ENCODE results near the gene GALNT9.

DNA sequence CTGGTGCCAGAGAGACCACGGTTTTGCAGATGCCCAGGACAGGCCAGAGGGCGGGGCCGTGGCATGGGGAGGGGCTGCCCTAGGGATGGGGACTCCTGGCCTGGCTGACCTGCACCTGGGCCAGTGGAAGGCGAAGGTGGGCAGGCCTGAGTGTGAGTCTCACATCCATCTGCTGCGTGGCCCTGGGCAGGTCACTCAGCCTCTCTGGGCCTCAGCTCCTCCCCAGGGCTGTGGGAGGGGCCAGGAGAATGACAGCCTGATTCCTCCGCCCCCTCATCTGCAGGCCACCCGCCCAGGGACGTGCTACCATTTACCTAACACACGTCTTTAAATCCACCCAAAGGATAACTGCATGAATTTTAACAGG is 90.9 kb downstream of the GALNT9 start:
- TF ChIP-seq SUZ12 (IDR thresholded peaks at IDR 0.05), result no peak
- TF ChIP-seq SP1 (IDR thresholded peaks at IDR 0.05), result no peak
- no peak for TF ChIP-seq FOXK2 (IDR thresholded peaks at IDR 0.05)

Data from HEK293T (cell line).